H9 (cell line): ENCODE data around the gene JPH2. TPM values are rescaled to one million over a fixed set of nuclear protein-coding genes. Genes with fewer than 3 reads are reported as not detected.

Source experiments
- DNase-seq: peaks from one replicate; pipeline ENCODE4 v3.0.0-alpha.2; 2017
- H2AFZ ChIP-seq: one replicate; pipeline ENCODE4 v1.6.1; 2013; ENCODE audit warnings: mild to moderate bottlenecking, low read length, control low read depth, moderate library complexity
- H2AK5ac ChIP-seq: 2 replicates; pipeline ENCODE4 v1.6.1; 2013; ENCODE audit warnings: low read length, control low read depth, mixed read lengths; ENCODE audit not compliant: insufficient read length
- H2BK120ac ChIP-seq: one replicate; pipeline ENCODE4 v1.6.1; 2013; ENCODE audit warnings: low read depth, mild to moderate bottlenecking, low read length, control low read depth, inconsistent platforms; ENCODE audit not compliant: poor library complexity, severe bottlenecking
- H2BK12ac ChIP-seq: 2 replicates; pipeline ENCODE4 v1.6.1; 2013; ENCODE audit warnings: low read length, control low read depth, mixed read lengths, low read depth; ENCODE audit not compliant: insufficient read length
- H2BK15ac ChIP-seq: 2 replicates; pipeline ENCODE4 v1.6.1; 2013; ENCODE audit warnings: low read depth, low read length, control low read depth
- H2BK20ac ChIP-seq: one replicate; pipeline ENCODE4 v1.6.1; 2013; ENCODE audit warnings: low read depth, mild to moderate bottlenecking, low read length, control low read depth, inconsistent platforms; ENCODE audit not compliant: poor library complexity, severe bottlenecking
- H2BK5ac ChIP-seq: 2 replicates; pipeline ENCODE4 v1.6.1; 2013; ENCODE audit warnings: low read length, control low read depth, mixed read lengths; ENCODE audit not compliant: insufficient read length
- H3K14ac ChIP-seq: 2 replicates; pipeline ENCODE4 v1.6.1; 2013; ENCODE audit warnings: low read length, control low read depth; ENCODE audit not compliant: insufficient read depth
- H3K18ac ChIP-seq: 2 replicates; pipeline ENCODE4 v1.6.1; 2013; ENCODE audit warnings: low read depth, mild to moderate bottlenecking, mixed read lengths, low read length, control low read depth; ENCODE audit not compliant: insufficient read length
- H3K23ac ChIP-seq: 2 replicates; pipeline ENCODE4 v1.6.1; 2013; ENCODE audit warnings: low read length, control low read depth, mixed read lengths, low read depth; ENCODE audit not compliant: insufficient read length
- H3K23me2 ChIP-seq: 2 replicates; pipeline ENCODE4 v1.6.1; 2013; ENCODE audit warnings: low read depth, mild to moderate bottlenecking, mixed read lengths, low read length, control low read depth; ENCODE audit not compliant: insufficient read length, poor library complexity, severe bottlenecking
- H3K27ac ChIP-seq: 2 replicates; pipeline ENCODE4 v1.5.1; 2013; ENCODE audit warnings: low read length, control low read depth, mixed read lengths, low read depth; ENCODE audit not compliant: insufficient read length
- H3K27me3 ChIP-seq: 2 replicates; pipeline ENCODE4 v1.6.1; 2013; ENCODE audit warnings: low read length, control low read depth, inconsistent platforms; ENCODE audit not compliant: insufficient read depth
- H3K4ac ChIP-seq: 2 replicates; pipeline ENCODE4 v1.6.1; 2013; ENCODE audit warnings: low read depth, mild to moderate bottlenecking, control low read depth, inconsistent platforms, low read length, moderate library complexity
- H3K4me1 ChIP-seq: 2 replicates; pipeline ENCODE4 v1.6.1; 2013; ENCODE audit warnings: low read length, control low read depth, inconsistent platforms; ENCODE audit not compliant: insufficient read depth
- H3K4me2 ChIP-seq: 2 replicates; pipeline ENCODE4 v1.6.1; 2013; ENCODE audit warnings: low read length, control low read depth, mixed read lengths; ENCODE audit not compliant: insufficient read length, insufficient read depth
- H3K56ac ChIP-seq: 2 replicates; pipeline ENCODE4 v1.6.1; 2013; ENCODE audit warnings: low read depth, mild to moderate bottlenecking, mixed read lengths, low read length, control low read depth; ENCODE audit not compliant: insufficient read length
- H3K79me1 ChIP-seq: 2 replicates; pipeline ENCODE4 v1.6.1; 2013; ENCODE audit warnings: low read depth, mild to moderate bottlenecking, moderate library complexity, low read length, control low read depth, inconsistent platforms; ENCODE audit not compliant: insufficient read depth, poor library complexity, severe bottlenecking
- H3K79me2 ChIP-seq: 2 replicates; pipeline ENCODE4 v1.6.1; 2013; ENCODE audit warnings: low read length, control low read depth, inconsistent platforms; ENCODE audit not compliant: insufficient read depth
- H3K9ac ChIP-seq: 2 replicates; pipeline ENCODE4 v1.6.1; 2013; ENCODE audit warnings: low read length, control low read depth, mixed read lengths; ENCODE audit not compliant: insufficient read length; ENCODE audit errors: extremely low read depth
- H3K9me3 ChIP-seq: one replicate; pipeline ENCODE4 v1.6.1; 2013; ENCODE audit warnings: low read depth, low read length, inconsistent platforms; ENCODE audit not compliant: control insufficient read depth
- H3T11ph ChIP-seq: one replicate; pipeline ENCODE4 v1.6.1; 2013; ENCODE audit warnings: mild to moderate bottlenecking, low read length, control low read depth, inconsistent platforms
- H4K20me1 ChIP-seq: one replicate; pipeline ENCODE4 v1.6.1; 2013; ENCODE audit not compliant: control insufficient read depth, insufficient read length, insufficient read depth
- H4K5ac ChIP-seq: 2 replicates; pipeline ENCODE4 v1.6.1; 2013; ENCODE audit warnings: low read depth, mild to moderate bottlenecking, mixed read lengths, low read length, control low read depth; ENCODE audit not compliant: insufficient read length
- H4K8ac ChIP-seq: replicated peaks from 2 replicates; pipeline ENCODE4 v1.6.1; 2013; ENCODE audit warnings: low read length, control low read depth, mixed read lengths, low read depth; ENCODE audit not compliant: insufficient read length
- H4K91ac ChIP-seq: 2 replicates; pipeline ENCODE4 v1.6.1; 2013; ENCODE audit warnings: low read depth, mild to moderate bottlenecking, moderate library complexity, mixed read lengths, low read length, control low read depth; ENCODE audit not compliant: insufficient read length
- H3K27ac Mint-ChIP-seq, 3 experiments: 2 replicates in 2 of 3; 3 replicates in 1 of 3; pipeline ENCODE4 v1.8.0; 2020 to 2021; ENCODE audit warnings: mixed read lengths in 3 of 3, mild to moderate bottlenecking in 1 of 3, moderate library complexity in 1 of 3
- H3K27me3 Mint-ChIP-seq: 2 replicates; pipeline ENCODE4 v1.8.0; 2021; ENCODE audit warnings: low read depth, mild to moderate bottlenecking, moderate library complexity, mixed read lengths
- H3K36me3 Mint-ChIP-seq, 3 experiments: 2 replicates in 2 of 3; 3 replicates in 1 of 3; pipeline ENCODE4 v1.8.0; 2020 to 2021; ENCODE audit warnings: low read depth in 3 of 3, mixed read lengths in 3 of 3; ENCODE audit not compliant: insufficient read depth in 1 of 3
- H3K4me1 Mint-ChIP-seq, 2 experiments: 2 replicates each; pipeline ENCODE4 v1.8.0; 2020; ENCODE audit warnings: mixed read lengths in 2 of 2
- H3K4me3 Mint-ChIP-seq, 2 experiments: 2 replicates in 1 of 2; 3 replicates in 1 of 2; pipeline ENCODE4 v1.8.0; 2020 to 2021; ENCODE audit warnings: mild to moderate bottlenecking in 2 of 2, mixed read lengths in 2 of 2, moderate library complexity in 1 of 2
- H3K9me3 Mint-ChIP-seq, 2 experiments: 2 replicates in 1 of 2; 3 replicates in 1 of 2; pipeline ENCODE4 v1.8.0; 2020; ENCODE audit warnings: mild to moderate bottlenecking in 2 of 2, mixed read lengths in 2 of 2, moderate library complexity in 1 of 2
- CTCF ChIP-seq: fragments of 200-600 bp; sonication (generic); conservative IDR thresholded peaks from 3 replicates; pipeline ENCODE4 v1.8.0; 2021; ENCODE audit warnings: antibody characterized with exemption, mild to moderate bottlenecking
- WGBS: extraction: QIAGEN DNeasy Blood & Tissue Kit; methylation state at CpG from one replicate; pipeline ENCODE4 v1.1.7; 2013; ENCODE audit warnings: missing lambda C conversion rate, low lambda C conversion rate, mixed read lengths; ENCODE audit not compliant: insufficient read length; ENCODE audit errors: extremely low coverage; 5-methylcytosine and 5-hydroxymethylcytosine counted together
- total RNA-seq: library from RNA; stranded (reverse); gene quantifications from 2 replicates; pipeline ENCODE4 v1.2.1, GENCODE V29; 2021

Gene JPH2
- total RNA-seq, 1 experiment from 2014 or later, result 0.31 TPM

- H3K27me3 Mint-ChIP-seq, result no peaks in the 10 kb centered on the region; the same call in 1 of the 2 replicates
These were observed 48.7 kb upstream of the JPH2 start for GRCh38 chr20:44235702-44236101.

More at GRCh38 chr20:44235702-44236101, 48.7 kb upstream of the JPH2 start:
- no peak for DNase-seq
- Histone ChIP-seq H2BK120ac (no peak overlapping the region), H3K79me1 (no peaks in the 10 kb centered on the region), H3K79me2 (no peaks in the 10 kb centered on the region), H4K8ac (no peak overlapping the region), H3K4ac (no peak overlapping the region), H3K4me2 (no peak overlapping the region), H3K23ac (no peak overlapping the region), H3K9me3 (no peaks in the 10 kb centered on the region), H4K20me1 (no peaks in the 10 kb centered on the region), H2BK5ac (no peak overlapping the region), H3K14ac (no peak overlapping the region), H4K5ac (no peak overlapping the region), H4K91ac (no peak overlapping the region), H3K27me3 (no peaks in the 10 kb centered on the region), H3K23me2 (no peaks in the 10 kb centered on the region), H3K18ac (no peak overlapping the region), H2AK5ac (no peak overlapping the region), H3K56ac (no peak overlapping the region), H2BK12ac (no peak overlapping the region), H2BK20ac (no peak overlapping the region), H3K27ac (no peak overlapping the region), H2BK15ac (no peak overlapping the region), H3K4me1 (0 out of 2 replicates have a peak, but pooled peaks cover 4% of the 10 kb centered on the region), H2AFZ (no peak overlapping the region), H3T11ph (no peak overlapping the region), H3K9ac (no peak overlapping the region)
- no peak overlapping the region for H3K4me3 Mint-ChIP-seq
- H3K36me3 Mint-ChIP-seq, result peaks cover 0 to 7% (median 0%) of the 10 kb centered on the region in 3 experiments; a peak in 1 of 7 replicates
- peaks cover 0 to 6% of the 10 kb centered on the region in 2 experiments; a peak in 2 of 5 replicates for H3K9me3 Mint-ChIP-seq
- peaks cover 12 to 24% of the 10 kb centered on the region in 2 experiments for H3K4me1 Mint-ChIP-seq
- TF ChIP-seq CTCF, result no peak
- WGBS, result no CpG with 5 or more reads among the region's 2 CpGs
- no peak overlapping the region for H3K27ac Mint-ChIP-seq
